Mammary epithelial cell (primary cell): ENCODE results near the gene DAG1.

Experiments
- EZH2 ChIP-seq: IDR thresholded peaks from 2 replicates; pipeline ENCODE4 v1.6.1; 2012; ENCODE audit warnings: low read length, inconsistent platforms, borderline replicate concordance
- TF ChIP-seq, protein P1 (sequence below), 2 donors: IDR thresholded peaks in 1 of 2; conservative IDR thresholded peaks in 1 of 2; 2 replicates each; pipeline ENCODE4 v1.5.1; 2011 to 2012; ENCODE audit warnings: inconsistent platforms in 2 of 2, low read length in 2 of 2, mild to moderate bottlenecking in 2 of 2, control low read depth in 1 of 2, low read depth in 1 of 2; ENCODE audit not compliant: insufficient read depth in 1 of 2; ENCODE audit errors: extremely low read depth in 1 of 2

DNA sequence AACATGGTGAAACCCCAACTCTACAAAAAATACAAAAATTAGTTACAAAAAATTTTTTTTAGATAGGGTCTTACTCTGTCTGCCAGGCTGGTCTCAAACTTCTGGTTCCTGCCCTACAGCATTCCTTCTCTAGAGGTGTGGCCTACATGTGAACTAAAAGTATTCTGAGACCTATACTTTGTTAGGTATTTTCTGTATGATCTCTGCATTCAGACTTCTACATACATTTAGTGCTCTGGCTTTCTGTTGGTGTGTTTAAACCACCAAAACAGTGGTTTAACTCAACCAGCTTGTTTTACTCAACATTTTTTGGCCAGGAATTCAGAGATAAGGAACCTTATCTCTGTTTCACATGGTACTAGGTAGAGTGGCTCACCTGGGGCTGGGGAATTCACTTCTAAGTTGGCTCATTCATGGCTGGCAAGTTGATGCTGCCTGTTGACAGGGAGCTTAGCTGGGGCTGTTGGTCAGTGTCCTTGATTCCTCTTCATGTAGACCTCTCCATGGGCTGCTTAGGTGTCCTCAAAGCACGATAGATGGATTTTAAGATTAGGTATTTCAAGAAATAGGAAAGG, 42.8 kb downstream of the DAG1 start:
- TF ChIP-seq, protein P1, sequence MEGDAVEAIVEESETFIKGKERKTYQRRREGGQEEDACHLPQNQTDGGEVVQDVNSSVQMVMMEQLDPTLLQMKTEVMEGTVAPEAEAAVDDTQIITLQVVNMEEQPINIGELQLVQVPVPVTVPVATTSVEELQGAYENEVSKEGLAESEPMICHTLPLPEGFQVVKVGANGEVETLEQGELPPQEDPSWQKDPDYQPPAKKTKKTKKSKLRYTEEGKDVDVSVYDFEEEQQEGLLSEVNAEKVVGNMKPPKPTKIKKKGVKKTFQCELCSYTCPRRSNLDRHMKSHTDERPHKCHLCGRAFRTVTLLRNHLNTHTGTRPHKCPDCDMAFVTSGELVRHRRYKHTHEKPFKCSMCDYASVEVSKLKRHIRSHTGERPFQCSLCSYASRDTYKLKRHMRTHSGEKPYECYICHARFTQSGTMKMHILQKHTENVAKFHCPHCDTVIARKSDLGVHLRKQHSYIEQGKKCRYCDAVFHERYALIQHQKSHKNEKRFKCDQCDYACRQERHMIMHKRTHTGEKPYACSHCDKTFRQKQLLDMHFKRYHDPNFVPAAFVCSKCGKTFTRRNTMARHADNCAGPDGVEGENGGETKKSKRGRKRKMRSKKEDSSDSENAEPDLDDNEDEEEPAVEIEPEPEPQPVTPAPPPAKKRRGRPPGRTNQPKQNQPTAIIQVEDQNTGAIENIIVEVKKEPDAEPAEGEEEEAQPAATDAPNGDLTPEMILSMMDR (conservative IDR thresholded peaks at IDR 0.05 in 1 of 2, IDR thresholded peaks at IDR 0.05 in 1 of 2; ENCODE audit: extremely low read depth in 1 of 2, insufficient read depth in 1 of 2, low read depth in 1 of 2, low read length in 2 of 2): no peak
- TF ChIP-seq EZH2: no peak
